Measurements from ENCODE around the gene CDC14B.

GRCh38 chr9:96607971-96608370, 11.7 kb downstream of the CDC14B start:
- TF ChIP-seq EZH2 (IDR thresholded peaks at IDR 0.05), result no peak
- no peak for TF ChIP-seq POLR2AphosphoS5 (IDR thresholded peaks at IDR 0.05; ENCODE audit: borderline replicate concordance, low read depth, low read length)

All from SK-N-MC (cell line).